ENCODE data around the gene SPINT3. TPM values are rescaled to one million over a fixed set of nuclear protein-coding genes. Genes with fewer than 3 reads are reported as not detected.

Gene SPINT3
- total RNA-seq, 1 donor, result not detected

DNA sequence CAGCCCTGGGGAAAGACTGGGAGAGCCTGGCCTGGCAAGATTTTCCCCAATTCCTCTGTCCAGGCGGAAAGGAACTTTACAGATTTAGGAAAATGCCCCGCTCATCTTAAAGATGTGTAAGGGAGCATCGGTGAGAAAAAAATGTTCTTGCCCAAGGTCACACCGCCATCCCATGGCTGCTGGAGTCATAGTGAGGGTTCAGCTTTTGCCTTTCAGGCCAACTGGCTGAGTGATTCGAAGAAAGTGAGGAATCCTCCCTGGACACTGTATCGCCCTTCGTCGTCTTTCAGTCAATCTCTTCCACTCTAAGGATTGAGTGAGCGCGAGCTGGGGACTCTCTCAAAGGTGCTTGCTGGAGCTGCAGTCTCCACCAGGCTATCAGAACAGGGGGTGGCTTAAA is 44.5 kb downstream of the SPINT3 start:
- DNase-seq (ENCODE audit: insufficient read length, low spot score, missing footprints), result no peak
- Histone ChIP-seq H3K27ac (ENCODE audit: low read depth, low read length) (no peak overlapping the region), H3K36me3 (ENCODE audit: insufficient read depth, low read length) (no peaks in the 10 kb centered on the region), H3K4me1 (ENCODE audit: insufficient read depth, low read length) (no peaks in the 10 kb centered on the region), H2AFZ (ENCODE audit: low read length) (peak overlapping the region; percentile 66), H3K4me3 (ENCODE audit: insufficient read depth, low read length) (peak overlapping the region; percentile 49), H3K4me2 (ENCODE audit: insufficient read depth, low read length) (peak overlapping the region; percentile 55), H3K79me2 (ENCODE audit: insufficient read depth, low read length) (no peaks in the 10 kb centered on the region), H3K9me3 (ENCODE audit: low read depth, low read length) (no peaks in the 10 kb centered on the region), H3K27me3 (ENCODE audit: insufficient read depth, low read length) (peaks cover 48% of the 10 kb centered on the region), H4K20me1 (ENCODE audit: insufficient read depth, low read length) (no peaks in the 10 kb centered on the region)
- TF ChIP-seq, protein P1, sequence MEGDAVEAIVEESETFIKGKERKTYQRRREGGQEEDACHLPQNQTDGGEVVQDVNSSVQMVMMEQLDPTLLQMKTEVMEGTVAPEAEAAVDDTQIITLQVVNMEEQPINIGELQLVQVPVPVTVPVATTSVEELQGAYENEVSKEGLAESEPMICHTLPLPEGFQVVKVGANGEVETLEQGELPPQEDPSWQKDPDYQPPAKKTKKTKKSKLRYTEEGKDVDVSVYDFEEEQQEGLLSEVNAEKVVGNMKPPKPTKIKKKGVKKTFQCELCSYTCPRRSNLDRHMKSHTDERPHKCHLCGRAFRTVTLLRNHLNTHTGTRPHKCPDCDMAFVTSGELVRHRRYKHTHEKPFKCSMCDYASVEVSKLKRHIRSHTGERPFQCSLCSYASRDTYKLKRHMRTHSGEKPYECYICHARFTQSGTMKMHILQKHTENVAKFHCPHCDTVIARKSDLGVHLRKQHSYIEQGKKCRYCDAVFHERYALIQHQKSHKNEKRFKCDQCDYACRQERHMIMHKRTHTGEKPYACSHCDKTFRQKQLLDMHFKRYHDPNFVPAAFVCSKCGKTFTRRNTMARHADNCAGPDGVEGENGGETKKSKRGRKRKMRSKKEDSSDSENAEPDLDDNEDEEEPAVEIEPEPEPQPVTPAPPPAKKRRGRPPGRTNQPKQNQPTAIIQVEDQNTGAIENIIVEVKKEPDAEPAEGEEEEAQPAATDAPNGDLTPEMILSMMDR (IDR thresholded peaks at IDR 0.05; ENCODE audit: extremely low read depth, low read depth, low read length), result peak; percentile 13

DNA sequence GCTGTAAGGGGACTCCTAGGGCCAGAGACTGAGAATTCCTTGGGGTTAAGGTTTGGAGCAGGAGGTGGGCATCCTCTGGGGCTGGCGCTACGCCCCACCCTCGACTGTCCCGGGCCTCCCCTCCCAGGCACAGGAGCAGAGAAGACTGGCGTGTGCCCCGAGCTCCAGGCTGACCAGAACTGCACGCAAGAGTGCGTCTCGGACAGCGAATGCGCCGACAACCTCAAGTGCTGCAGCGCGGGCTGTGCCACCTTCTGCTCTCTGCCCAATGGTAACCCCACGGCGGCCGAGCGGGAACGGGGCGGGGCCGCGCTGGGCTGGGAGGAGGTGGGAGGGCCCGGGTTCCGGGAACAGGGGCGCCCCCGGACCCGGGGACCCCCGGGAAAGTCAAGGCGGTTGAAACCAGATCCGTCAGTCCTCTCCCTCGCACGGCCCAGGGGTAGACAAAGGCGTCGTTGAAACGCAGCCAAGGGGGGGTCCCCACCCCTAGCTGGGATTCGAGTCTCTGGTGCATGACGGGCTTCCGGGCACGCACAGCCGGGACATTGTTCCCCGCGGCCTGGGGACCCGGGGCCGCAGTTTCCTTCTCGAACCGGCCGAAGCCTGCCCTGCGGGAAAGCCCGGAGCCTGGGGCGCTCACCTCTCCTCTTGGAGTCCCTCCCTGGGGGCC is 45.0 kb downstream of the SPINT3 start:
- H4K20me1 ChIP-seq (ENCODE audit: insufficient read depth, low read length), result no peaks in the 10 kb centered on the region
- no peak overlapping the region for H3K27ac ChIP-seq (ENCODE audit: low read depth, low read length)
- peaks cover 53% of the 10 kb centered on the region for H3K27me3 ChIP-seq (ENCODE audit: insufficient read depth, low read length)
- peak overlapping the region; percentile 49 for H3K4me3 ChIP-seq (ENCODE audit: insufficient read depth, low read length)
- DNase-seq (ENCODE audit: insufficient read length, low spot score, missing footprints), result peak; percentile 60
- no peaks in the 10 kb centered on the region for H3K36me3 ChIP-seq (ENCODE audit: insufficient read depth, low read length)
- H3K4me2 ChIP-seq (ENCODE audit: insufficient read depth, low read length), result peak overlapping the region; percentile 55
- H3K79me2 ChIP-seq (ENCODE audit: insufficient read depth, low read length), result no peaks in the 10 kb centered on the region
- TF ChIP-seq, protein P1 (IDR thresholded peaks at IDR 0.05; ENCODE audit: extremely low read depth, low read depth, low read length), result no peak
- no peaks in the 10 kb centered on the region for H3K9me3 ChIP-seq (ENCODE audit: low read depth, low read length)
- H2AFZ ChIP-seq (ENCODE audit: low read length), result no peak overlapping the region
- no peaks in the 10 kb centered on the region for H3K4me1 ChIP-seq (ENCODE audit: insufficient read depth, low read length)

DNA sequence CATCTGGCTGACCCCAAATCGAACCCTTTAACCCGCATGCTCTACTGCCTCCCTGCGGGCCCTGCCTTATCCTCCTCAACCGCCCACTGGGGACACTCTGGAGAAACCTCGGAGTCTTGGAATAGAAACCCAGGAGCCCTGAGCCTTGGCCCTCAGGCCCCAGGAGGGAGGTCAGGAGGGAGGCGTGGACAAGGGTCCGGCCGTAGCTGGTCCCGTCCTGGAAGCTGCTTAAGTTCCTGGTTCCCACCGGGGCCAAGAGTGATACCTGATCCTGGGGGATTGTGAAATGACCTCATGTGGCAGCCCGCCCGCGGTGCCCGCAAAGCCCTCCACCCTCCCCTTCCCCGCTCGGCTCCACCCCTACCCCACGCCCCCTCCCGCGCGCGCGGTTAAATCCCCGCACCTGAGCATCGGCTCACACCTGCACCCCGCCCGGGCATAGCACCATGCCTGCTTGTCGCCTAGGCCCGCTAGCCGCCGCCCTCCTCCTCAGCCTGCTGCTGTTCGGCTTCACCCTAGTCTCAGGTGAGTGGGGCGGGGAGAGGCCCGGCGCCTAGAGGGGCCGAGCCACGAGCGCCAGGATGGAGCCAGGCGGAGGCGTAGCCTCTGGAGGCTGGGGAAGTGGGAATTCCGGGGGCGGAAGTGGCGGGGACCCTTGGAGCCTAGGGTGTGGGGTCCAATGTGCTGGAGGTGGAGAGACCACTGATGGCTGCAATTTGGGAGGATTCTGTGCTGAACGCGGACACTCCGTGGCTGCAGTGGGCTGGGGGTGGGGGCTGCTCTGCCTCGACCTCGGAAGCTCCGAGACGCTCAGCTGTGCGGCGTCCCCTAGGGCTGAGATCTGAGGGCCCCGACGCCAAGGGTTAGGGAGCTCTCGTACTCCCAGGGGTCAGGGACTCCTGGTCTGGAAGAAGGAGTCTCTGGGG is 45.8 kb downstream of the SPINT3 start, which contains the start of gene WFDC2:
Gene WFDC2, plus strand, starts transcription at position 418 of the 926 bp plus-strand sequence. Its CDS starts 29 bp downstream, at position 447.
- no peak within 1 kb of the TSS for H3K27ac ChIP-seq (ENCODE audit: low read depth, low read length)
- TF ChIP-seq, protein P1 (IDR thresholded peaks at IDR 0.05; ENCODE audit: extremely low read depth, low read depth, low read length), result no peak
- H3K4me2 ChIP-seq (ENCODE audit: insufficient read depth, low read length), result peak within 1 kb of the TSS; percentile 55
- H3K36me3 ChIP-seq (ENCODE audit: insufficient read depth, low read length), result no peaks in the 10 kb centered on the region
- peak within 1 kb of the TSS; percentile 49 for H3K4me3 ChIP-seq (ENCODE audit: insufficient read depth, low read length)
- H3K4me1 ChIP-seq (ENCODE audit: insufficient read depth, low read length), result no peaks in the 10 kb centered on the region
- DNase-seq (ENCODE audit: insufficient read length, low spot score, missing footprints), result no peak
- H2AFZ ChIP-seq (ENCODE audit: low read length), result no peak within 1 kb of the TSS
- peaks cover 61% of the 10 kb centered on the region for H3K27me3 ChIP-seq (ENCODE audit: insufficient read depth, low read length)
- H4K20me1 ChIP-seq (ENCODE audit: insufficient read depth, low read length), result no peaks in the 10 kb centered on the region
- no peaks in the 10 kb centered on the region for H3K9me3 ChIP-seq (ENCODE audit: low read depth, low read length)
- no peaks in the 10 kb centered on the region for H3K79me2 ChIP-seq (ENCODE audit: insufficient read depth, low read length)

DNA sequence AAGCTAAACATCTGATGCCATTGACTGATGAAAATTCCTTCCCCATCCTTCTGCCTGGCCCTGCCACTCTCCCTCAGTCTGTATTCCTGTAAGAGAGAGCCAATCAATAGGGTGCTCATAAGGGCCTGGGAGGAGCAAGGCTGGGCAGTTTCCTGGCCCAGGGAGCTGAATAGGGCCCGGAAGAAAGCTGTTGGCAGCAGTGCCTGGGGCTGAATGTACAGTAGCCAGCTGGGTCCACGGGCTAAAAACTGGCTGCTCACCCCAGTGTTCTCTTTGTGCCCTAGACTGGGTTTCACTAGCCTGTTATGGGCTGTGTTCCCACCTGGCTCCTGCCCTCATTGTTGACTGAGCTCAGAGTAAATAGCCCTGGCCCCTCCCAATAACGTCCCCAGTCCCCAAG is 47.6 kb downstream of the SPINT3 start:
- TF ChIP-seq, protein P1 (IDR thresholded peaks at IDR 0.05; ENCODE audit: extremely low read depth, low read depth, low read length), result no peak
- H3K27ac ChIP-seq (ENCODE audit: low read depth, low read length), result no peak overlapping the region
- H3K4me1 ChIP-seq (ENCODE audit: insufficient read depth, low read length), result no peaks in the 10 kb centered on the region
- no peaks in the 10 kb centered on the region for H3K9me3 ChIP-seq (ENCODE audit: low read depth, low read length)
- H3K4me2 ChIP-seq (ENCODE audit: insufficient read depth, low read length), result no peak overlapping the region
- no peak for DNase-seq (ENCODE audit: insufficient read length, low spot score, missing footprints)
- no peak overlapping the region for H2AFZ ChIP-seq (ENCODE audit: low read length)
- H3K79me2 ChIP-seq (ENCODE audit: insufficient read depth, low read length), result no peaks in the 10 kb centered on the region
- no peaks in the 10 kb centered on the region for H3K36me3 ChIP-seq (ENCODE audit: insufficient read depth, low read length)
- no peak overlapping the region for H3K4me3 ChIP-seq (ENCODE audit: insufficient read depth, low read length)
- H3K27me3 ChIP-seq (ENCODE audit: insufficient read depth, low read length), result peaks cover 74% of the 10 kb centered on the region
- H4K20me1 ChIP-seq (ENCODE audit: insufficient read depth, low read length), result no peaks in the 10 kb centered on the region
